Hepatocyte (in vitro differentiated cells): ENCODE results near the gene DCTN1. TPM values are rescaled to one million over a fixed set of nuclear protein-coding genes. Genes with fewer than 3 reads are reported as not detected.

ENCODE experiments used
- DNase-seq: peaks from one replicate; pipeline ENCODE4 v3.0.0-alpha.2; 2016; ENCODE audit warnings: low spot score
- H2AFZ ChIP-seq: fragments of 200-600 bp; sonication (generic); 2 replicates; pipeline ENCODE4 v1.6.0; 2016; ENCODE audit warnings: antibody characterized with exemption, mild to moderate bottlenecking
- H3K27ac ChIP-seq: fragments of 200-600 bp; sonication (generic); 2 replicates; pipeline ENCODE4 v1.5.1; 2016; ENCODE audit warnings: mild to moderate bottlenecking
- H3K27me3 ChIP-seq: fragments of 200-600 bp; sonication (generic); 2 replicates; pipeline ENCODE4 v1.6.1; 2016
- H3K36me3 ChIP-seq: fragments of 200-600 bp; sonication (generic); replicated peaks from 2 replicates; pipeline ENCODE4 v1.5.1; 2016; ENCODE audit warnings: low read depth; ENCODE audit not compliant: insufficient read depth
- H3K4me1 ChIP-seq: fragments of 200-600 bp; sonication (generic); 2 replicates; pipeline ENCODE4 v1.5.1; 2016; ENCODE audit warnings: mild to moderate bottlenecking, moderate library complexity; ENCODE audit not compliant: insufficient read depth
- H3K4me2 ChIP-seq: fragments of 200-600 bp; sonication (generic); 2 replicates; pipeline ENCODE4 v1.6.0; 2016
- H3K4me3 ChIP-seq: fragments of 200-600 bp; sonication (generic); 2 replicates; pipeline ENCODE4 v1.5.1; 2016; ENCODE audit warnings: mild to moderate bottlenecking
- H3K79me2 ChIP-seq: fragments of 200-600 bp; sonication (generic); 2 replicates; pipeline ENCODE4 v1.6.0; 2017; ENCODE audit warnings: mild to moderate bottlenecking
- H3K9me2 ChIP-seq: fragments of 200-600 bp; sonication (generic); replicated peaks from 2 replicates; pipeline ENCODE4 v1.6.0; 2017; ENCODE audit warnings: mild to moderate bottlenecking; ENCODE audit not compliant: insufficient read depth
- H3K9me3 ChIP-seq: fragments of 200-600 bp; sonication (generic); 2 replicates; pipeline ENCODE4 v1.5.1; 2016; ENCODE audit warnings: low read depth, mild to moderate bottlenecking
- H4K20me1 ChIP-seq: fragments of 200-600 bp; sonication (generic); 2 replicates; pipeline ENCODE4 v1.6.0; 2016; ENCODE audit warnings: mild to moderate bottlenecking; ENCODE audit not compliant: insufficient read depth, poor library complexity, severe bottlenecking
- CTCF ChIP-seq: fragments of 200-600 bp; sonication (generic); IDR thresholded peaks from 2 replicates; pipeline ENCODE4 v1.5.1; 2016; ENCODE audit warnings: antibody characterized with exemption, mild to moderate bottlenecking; ENCODE audit not compliant: poor library complexity
- EZH2 ChIP-seq: fragments of 200-600 bp; sonication (generic); IDR thresholded peaks from 2 replicates; pipeline ENCODE4 v1.6.1; 2016; ENCODE audit warnings: antibody characterized with exemption, mild to moderate bottlenecking, borderline replicate concordance
- EZH2phosphoT487 ChIP-seq: fragments of 200-600 bp; sonication (generic); IDR thresholded peaks from one replicate; pipeline ENCODE4 v1.6.1; 2018; ENCODE audit warnings: antibody characterized with exemption, mild to moderate bottlenecking, low read depth, moderate library complexity; ENCODE audit not compliant: unreplicated experiment, severe bottlenecking
- WGBS: methylation state at CpG from one replicate; pipeline ENCODE4 v1.1.6; 2016; ENCODE audit warnings: low lambda C conversion rate; ENCODE audit errors: missing lambda C conversion rate; 5-methylcytosine and 5-hydroxymethylcytosine counted together
- polyA plus RNA-seq: library from polyadenylated mRNA; unstranded; fragments of >200 nt; fragmentation: Nextera tagmentation; extraction: Ambion mirVana; gene quantifications from 2 replicates; pipeline ENCODE4 v1.2.1, GENCODE V29; 2016
- total RNA-seq: library from RNA; depleted of rRNA; stranded (reverse); fragments of >200 nt; gene quantifications from 2 replicates; pipeline ENCODE4 v1.2.3, GENCODE V29; 2014

DCTN1 gene
- total and polyA plus RNA-seq, 2 experiments from 2014 or later, result 72.3 to 95.0 TPM

- H3K36me3 ChIP-seq, result no peaks in the 10 kb centered on the region
Observed at GRCh38 chr2:74426181-74426758, 46.2 kb upstream of the DCTN1 start.

GRCh38 chr2:74425523-74425922 is 45.4 kb upstream of the DCTN1 start:
- DNase-seq, result peak; percentile 52
- no peaks in the 10 kb centered on the region for H3K79me2 ChIP-seq
- no peak overlapping the region for H3K4me3 ChIP-seq
- H3K36me3 ChIP-seq, result no peaks in the 10 kb centered on the region
- H3K4me1 ChIP-seq, result peaks cover 17% of the 10 kb centered on the region
- peak overlapping the region; percentile 60 for H3K27ac ChIP-seq
- H3K4me2 ChIP-seq, result no peak overlapping the region
- TF ChIP-seq EZH2phosphoT487 (no peak), CTCF (no peak), EZH2 (no peak)
- H2AFZ ChIP-seq, result no peak overlapping the region
- no peaks in the 10 kb centered on the region for H3K9me2 ChIP-seq
- H3K9me3 ChIP-seq, result no peaks in the 10 kb centered on the region
- no peaks in the 10 kb centered on the region for H3K27me3 ChIP-seq
- no peaks in the 10 kb centered on the region for H4K20me1 ChIP-seq
- WGBS, result 90% methylated on average over 7 of the region's 7 CpGs

More at GRCh38 chr2:74426181-74426758, 46.2 kb upstream of the DCTN1 start:
- DNase-seq, result no peak
- peaks cover 3% of the 10 kb centered on the region for H3K79me2 ChIP-seq
- no peaks in the 10 kb centered on the region for H4K20me1 ChIP-seq
- no peaks in the 10 kb centered on the region for H3K9me3 ChIP-seq
- H3K4me1 ChIP-seq, result peaks cover 20% of the 10 kb centered on the region
- TF ChIP-seq CTCF, result no peak
- no peak for TF ChIP-seq EZH2phosphoT487
- no peak for TF ChIP-seq EZH2
- no peak overlapping the region for H3K4me3 ChIP-seq
- no peaks in the 10 kb centered on the region for H3K27me3 ChIP-seq
- H3K4me2 ChIP-seq, result no peak overlapping the region
- H2AFZ ChIP-seq, result no peak overlapping the region
- no peaks in the 10 kb centered on the region for H3K9me2 ChIP-seq
- 87% methylated on average over 12 of the region's 14 CpGs for WGBS
- peak overlapping the region; percentile 60 for H3K27ac ChIP-seq

GRCh38 chr2:74424995-74425406 is 44.9 kb upstream of the DCTN1 start:
- no peaks in the 10 kb centered on the region for H3K27me3 ChIP-seq
- H2AFZ ChIP-seq, result no peak overlapping the region
- H3K9me3 ChIP-seq, result no peaks in the 10 kb centered on the region
- no peaks in the 10 kb centered on the region for H4K20me1 ChIP-seq
- no peak overlapping the region for H3K4me2 ChIP-seq
- H3K79me2 ChIP-seq, result no peaks in the 10 kb centered on the region
- H3K27ac ChIP-seq, result peak overlapping the region; percentile 60
- H3K36me3 ChIP-seq, result no peaks in the 10 kb centered on the region
- TF ChIP-seq CTCF (no peak), EZH2 (no peak), EZH2phosphoT487 (no peak)
- no peak overlapping the region for H3K4me3 ChIP-seq
- H3K4me1 ChIP-seq, result peaks cover 12% of the 10 kb centered on the region
- H3K9me2 ChIP-seq, result no peaks in the 10 kb centered on the region
- DNase-seq, result no peak
- 91% methylated on average over 5 of the region's 5 CpGs for WGBS
